HEK293 (cell line): ENCODE results near the gene KCTD21.
A peak's percentile ranks its signal among the peaks of the same experiment; 100 is the strongest.

ENCODE experiments used
- CTCF ChIP-seq: fragments of 450-650 bp; formaldehyde crosslinking; IDR thresholded peaks from 2 replicates; pipeline ENCODE4 v1.5.1; 2016; ENCODE audit warnings: missing biosample characterization, missing genetic modification characterization
- KLF10 ChIP-seq: fragments of 450-650 bp; IDR thresholded peaks from 2 replicates; pipeline ENCODE4 v1.5.1; 2018; ENCODE audit warnings: missing biosample characterization, mild to moderate bottlenecking, missing genetic modification characterization
- PRDM1 ChIP-seq: fragments of 450-650 bp; formaldehyde crosslinking; IDR thresholded peaks from 2 replicates; pipeline ENCODE4; 2016; ENCODE audit warnings: missing biosample characterization, missing genetic modification characterization
- REST ChIP-seq: fragments of 450-650 bp; formaldehyde crosslinking; IDR thresholded peaks from 2 replicates; pipeline ENCODE4 v1.5.1; 2016; ENCODE audit warnings: missing biosample characterization, missing genetic modification characterization
- SP2 ChIP-seq: fragments of 450-650 bp; formaldehyde crosslinking; IDR thresholded peaks from 2 replicates; pipeline ENCODE4 v1.5.1; 2016; ENCODE audit warnings: missing biosample characterization, missing genetic modification characterization
- YY1 ChIP-seq: fragments of 450-650 bp; formaldehyde crosslinking; IDR thresholded peaks from 2 replicates; pipeline ENCODE4 v1.5.1; 2018; ENCODE audit warnings: missing biosample characterization, missing genetic modification characterization
- ZBTB8A ChIP-seq: fragments of 450-650 bp; formaldehyde crosslinking; IDR thresholded peaks from 2 replicates; pipeline ENCODE4 v1.5.1; 2016; ENCODE audit warnings: missing biosample characterization, missing genetic modification characterization
- ZNF248 ChIP-seq: fragments of 450-650 bp; formaldehyde crosslinking; IDR thresholded peaks from 2 replicates; pipeline ENCODE4 v1.5.1; 2017; ENCODE audit warnings: missing biosample characterization, missing genetic modification characterization
- ZNF416 ChIP-seq: fragments of 450-650 bp; formaldehyde crosslinking; IDR thresholded peaks from 2 replicates; pipeline ENCODE4 v1.5.1; 2016; ENCODE audit warnings: missing biosample characterization, missing genetic modification characterization
- ZNF639 ChIP-seq: fragments of 450-650 bp; formaldehyde crosslinking; IDR thresholded peaks from 2 replicates; pipeline ENCODE4 v1.5.1; 2016; ENCODE audit warnings: missing biosample characterization, missing genetic modification characterization

- TF ChIP-seq CTCF = no peak
- TF ChIP-seq PRDM1 (tag by site-specific recombination) = 0 out of 2 replicates have a peak, but pooled peaks have one; percentile 28
- no peak for TF ChIP-seq REST
- TF ChIP-seq ZNF416 = no peak
- no peak for TF ChIP-seq ZBTB8A
- no peak for TF ChIP-seq YY1 (tag by site-specific recombination)
- TF ChIP-seq ZNF639 = no peak
- TF ChIP-seq ZNF248 = no peak
- TF ChIP-seq SP2 (tag by site-specific recombination) = no peak
- no peak for TF ChIP-seq KLF10 (tag by site-specific recombination)
Observed at GRCh38 chr11:78127403-78127802, 61.0 kb downstream of the KCTD21 start.
